Left ventricle myocardium superior (tissue), 1 donor: ENCODE results near the gene NOXA1. TPM values are rescaled to one million over a fixed set of nuclear protein-coding genes. Genes with fewer than 3 reads are reported as not detected.
A peak's percentile ranks its signal among the peaks of the same experiment; 100 is the strongest.
"Not testable (repeated sequence)": the region's sequence is repeated elsewhere in the genome, so short reads cannot be mapped to it uniquely, and the experiment has no call there.

Experiments used
- ATAC-seq: fragments of 200-7000 bp; cut with Tn5 transposase; one replicate; pipeline ENCODE4 v1.9.1; 2020; ENCODE audit warnings: mild to moderate bottlenecking, moderate library complexity
- DNase-seq: peaks from one replicate; pipeline ENCODE4 v3.0.0-alpha.2; 2020
- intact Hi-C: fragments of 100-400 bp; cut with micrococcal nuclease; formaldehyde crosslinking; loops from one replicate; pipeline ENCODE4 v1.11.0; 2022
- total RNA-seq: library from RNA; stranded (reverse); fragmentation: NEBNext Ultra II Directional; extraction: Animal tissue kit (Norgen Biotek cat#: 25700); gene quantifications from one replicate; pipeline ENCODE4 v1.2.1, GENCODE V29; 2021
- donor health status: DM: no; HTN: yes; CAD: no; lungs with severe emphysema.

NOXA1 gene
- total RNA-seq, 1 donor from 2014 or later, result 1.9 TPM

- intact Hi-C loops, result loop anchor here (10.0 kb wide), 1 partner anchor 78 kb away; no protein-coding TSS in a partner anchor
- ATAC-seq (no peak), DNase-seq (peak; percentile 5)
Observed at GRCh38 chr9:137402746-137403145, 20.4 kb upstream of the NOXA1 start.

GRCh38 chr9:137403269-137403668 is 19.9 kb upstream of the NOXA1 start:
- ATAC-seq, result no peak
- intact Hi-C loops, result loop anchor here (10.0 kb wide), 1 partner anchor 78 kb away; no protein-coding TSS in a partner anchor
- DNase-seq, result peak; percentile 20

- ATAC-seq (no peak), DNase-seq (peak; percentile 20)
- intact Hi-C loops, result loop anchor here (10.0 kb wide), 1 partner anchor 80 kb away; no protein-coding TSS in a partner anchor
Observed at GRCh38 chr9:137404961-137405567, 18.1 kb upstream of the NOXA1 start.

- ATAC-seq, result no peak
- DNase-seq, result peak; percentile 19
- intact Hi-C loops, result loop anchor here (10.0 kb wide), 1 partner anchor 81 kb away; no protein-coding TSS in a partner anchor
Observed at GRCh38 chr9:137405677-137406081, 17.5 kb upstream of the NOXA1 start.

- no peak for ATAC-seq
- intact Hi-C loops, result loop anchor here (10.0 kb wide), 1 partner anchor 81 kb away; no protein-coding TSS in a partner anchor
- peak; percentile 28 for DNase-seq
Observed at GRCh38 chr9:137406085-137406760, 17.0 kb upstream of the NOXA1 start.

- DNase-seq (peak; percentile 85), ATAC-seq (peak; percentile 91)
- intact Hi-C loops, result loop anchor here (10.0 kb wide), 1 partner anchor 82 kb away; no protein-coding TSS in a partner anchor
Observed at GRCh38 chr9:137406876-137407589, 16.2 kb upstream of the NOXA1 start.

GRCh38 chr9:137407590-137408300 is 15.4 kb upstream of the NOXA1 start:
- ATAC-seq, result peak; percentile 50
- intact Hi-C loops, result loop anchor here (10.0 kb wide), 1 partner anchor 83 kb away; no protein-coding TSS in a partner anchor
- peak; percentile 79 for DNase-seq

- peak; percentile 21 for DNase-seq
- intact Hi-C loops, result loop anchor here (10.0 kb wide), 1 partner anchor 84 kb away; no protein-coding TSS in a partner anchor
Observed at GRCh38 chr9:137408651-137409405, 14.4 kb upstream of the NOXA1 start.

GRCh38 chr9:137409515-137409914 is 13.7 kb upstream of the NOXA1 start:
- DNase-seq (peak; percentile 19), ATAC-seq (no peak)
- intact Hi-C loops, result loop anchor here (10.0 kb wide), 1 partner anchor 85 kb away; no protein-coding TSS in a partner anchor

More at GRCh38 chr9:137408651-137409405, 14.4 kb upstream of the NOXA1 start:
- no peak for ATAC-seq

GRCh38 chr9:137410236-137410890 is 12.8 kb upstream of the NOXA1 start:
- intact Hi-C loops, ATAC-seq: not testable (repeated sequence)
- peak; percentile 8 for DNase-seq

GRCh38 chr9:137410891-137411249 is 12.3 kb upstream of the NOXA1 start:
- intact Hi-C loops, result no loop called here
- DNase-seq (peak; percentile 28), ATAC-seq (no peak)

GRCh38 chr9:137411260-137411644 is 11.9 kb upstream of the NOXA1 start:
- DNase-seq (peak; percentile 43), ATAC-seq (no peak)
- intact Hi-C loops, result no loop called here

- DNase-seq, result peak; percentile 77
- intact Hi-C loops, result no loop called here
- ATAC-seq, result peak; percentile 21
Observed at GRCh38 chr9:137411645-137412380, 11.4 kb upstream of the NOXA1 start.

GRCh38 chr9:137412431-137412830 is 10.8 kb upstream of the NOXA1 start:
- no peak for ATAC-seq
- peak; percentile 12 for DNase-seq
- intact Hi-C loops, result no loop called here

- ATAC-seq, result no peak
Observed at GRCh38 chr9:137415451-137415850, 7.7 kb upstream of the NOXA1 start.

GRCh38 chr9:137416006-137416562 is 7.1 kb upstream of the NOXA1 start:
- intact Hi-C loops, result no loop called here
- DNase-seq, result peak; percentile 22

More at GRCh38 chr9:137415451-137415850, 7.7 kb upstream of the NOXA1 start:
- DNase-seq, result peak; percentile 11
- intact Hi-C loops, result no loop called here

More at GRCh38 chr9:137416006-137416562, 7.1 kb upstream of the NOXA1 start:
- ATAC-seq, result no peak
